ES-I3 (cell line): ENCODE measurements around the gene SYT9.

ENCODE experiments used
- H3K36me3 ChIP-seq: 2 replicates; pipeline ENCODE4 v1.6.1; 2013; ENCODE audit warnings: mild to moderate bottlenecking, low read length, control low read depth, moderate library complexity; ENCODE audit not compliant: insufficient read depth
- H3K4me1 ChIP-seq: 2 replicates; pipeline ENCODE4 v1.6.1; 2013; ENCODE audit warnings: mild to moderate bottlenecking, control low read depth, low read length; ENCODE audit not compliant: insufficient read depth
- H3K9ac ChIP-seq: 2 replicates; pipeline ENCODE4 v1.6.1; 2013; ENCODE audit warnings: low read depth, mild to moderate bottlenecking, low read length, moderate library complexity
- H3K9me3 ChIP-seq: 2 replicates; pipeline ENCODE4 v1.6.1; 2013; ENCODE audit warnings: mild to moderate bottlenecking, low read length, moderate library complexity; ENCODE audit not compliant: control insufficient read depth, insufficient read depth

The SYT9 gene

DNA sequence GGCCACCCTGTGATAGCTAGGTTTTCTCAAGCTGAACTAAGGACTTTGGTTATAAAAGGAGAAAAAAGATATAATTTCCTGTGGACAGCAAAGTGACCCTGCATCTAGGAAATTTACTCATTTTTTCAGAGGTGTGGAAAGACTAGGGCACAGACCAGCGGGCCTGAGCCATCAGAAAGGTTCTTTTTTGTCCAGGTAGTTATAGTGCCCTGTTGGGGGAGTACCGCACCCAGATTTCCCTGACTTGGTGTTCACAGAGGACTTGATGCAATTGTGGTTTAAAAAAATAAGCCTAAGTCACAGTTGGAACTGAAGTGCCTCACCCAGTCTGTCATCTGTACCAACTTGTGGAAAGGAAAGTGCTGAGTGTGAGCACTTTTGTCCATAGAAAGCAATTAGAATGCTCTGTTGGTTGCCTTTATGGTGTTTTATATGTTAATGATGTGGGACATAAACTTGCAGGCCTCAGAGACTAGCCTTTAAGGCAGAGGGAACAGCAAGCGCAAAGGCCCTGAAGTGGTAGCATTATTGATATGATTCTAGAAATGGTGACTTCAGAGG is 3.1 kb downstream of the SYT9 start:
- H3K9ac ChIP-seq: no peak overlapping the region
- no peaks in the 10 kb centered on the region for H3K9me3 ChIP-seq

DNA sequence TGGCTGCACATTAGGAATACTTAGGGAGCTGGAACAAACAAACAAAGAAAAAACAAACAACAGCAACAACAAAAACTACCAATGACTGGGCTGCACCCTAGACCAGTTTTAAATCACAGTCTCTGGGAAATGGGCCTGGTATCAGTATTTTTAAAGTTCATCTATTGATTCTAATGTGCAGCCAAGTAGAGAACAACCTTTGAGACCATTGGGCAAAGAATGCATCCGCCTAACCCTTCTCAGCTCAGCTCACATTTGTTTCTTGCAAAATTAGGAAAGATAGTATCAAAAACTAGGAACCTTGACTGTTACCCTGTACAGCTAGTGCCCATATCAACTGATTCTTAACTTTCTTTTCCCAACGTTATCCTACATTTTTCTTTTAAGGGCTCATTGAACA is 5.2 kb downstream of the SYT9 start:
- Histone ChIP-seq H3K9me3 (no peaks in the 10 kb centered on the region), H3K36me3 (no peaks in the 10 kb centered on the region), H3K9ac (no peak overlapping the region), H3K4me1 (peaks cover 8% of the 10 kb centered on the region; the same call in 1 of the 2 replicates)

More for the DNA sequence above, 3.1 kb downstream of the SYT9 start:
- peaks cover 8% of the 10 kb centered on the region; the same call in 1 of the 2 replicates for H3K4me1 ChIP-seq
- no peaks in the 10 kb centered on the region for H3K36me3 ChIP-seq

DNA sequence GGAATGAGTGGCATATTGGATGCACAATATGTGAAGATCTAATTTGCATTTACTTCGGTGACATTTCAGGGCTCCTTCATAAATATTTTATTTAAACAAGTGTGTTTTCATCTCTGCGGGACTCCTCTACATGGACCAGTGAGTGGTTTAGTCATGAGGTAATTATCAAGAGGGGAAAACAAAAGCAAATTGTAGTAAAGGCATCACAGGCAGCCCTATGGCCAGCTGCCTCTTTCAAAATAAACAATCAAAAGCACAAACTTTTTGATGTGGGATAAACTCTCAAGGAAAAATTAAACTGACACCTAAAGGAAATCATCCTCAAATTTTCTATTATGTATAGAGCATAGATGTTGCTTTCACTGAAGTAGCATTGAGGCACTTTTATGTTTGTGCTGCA is 6.0 kb downstream of the SYT9 start:
- no peak overlapping the region for H3K9ac ChIP-seq
- H3K9me3 ChIP-seq: no peaks in the 10 kb centered on the region
- no peaks in the 10 kb centered on the region for H3K36me3 ChIP-seq
- H3K4me1 ChIP-seq: peaks cover 8% of the 10 kb centered on the region; the same call in 1 of the 2 replicates

DNA sequence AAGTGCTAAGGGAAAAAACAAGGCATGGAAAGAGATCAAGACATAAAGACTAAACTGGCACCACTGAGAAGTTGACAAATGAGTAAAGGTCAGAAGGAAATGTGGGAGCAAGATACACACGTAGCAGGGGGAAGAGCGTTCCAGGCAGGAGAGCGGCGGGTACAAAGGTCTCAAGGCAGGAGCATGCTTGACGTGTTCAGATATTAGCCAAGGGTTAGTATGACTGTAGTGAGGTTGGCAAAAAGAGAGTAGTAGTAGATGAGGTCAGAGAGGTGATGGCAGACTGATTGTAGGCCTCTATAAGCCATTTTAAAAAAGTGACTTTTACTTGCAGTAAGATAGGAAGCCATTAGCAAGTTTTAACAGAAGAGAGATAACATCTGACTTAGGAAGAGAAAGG is 9.9 kb downstream of the SYT9 start:
- Histone ChIP-seq H3K36me3 (no peaks in the 10 kb centered on the region), H3K9ac (no peak overlapping the region), H3K4me1 (peaks cover 3% of the 10 kb centered on the region; the same call in 1 of the 2 replicates), H3K9me3 (no peaks in the 10 kb centered on the region)

DNA sequence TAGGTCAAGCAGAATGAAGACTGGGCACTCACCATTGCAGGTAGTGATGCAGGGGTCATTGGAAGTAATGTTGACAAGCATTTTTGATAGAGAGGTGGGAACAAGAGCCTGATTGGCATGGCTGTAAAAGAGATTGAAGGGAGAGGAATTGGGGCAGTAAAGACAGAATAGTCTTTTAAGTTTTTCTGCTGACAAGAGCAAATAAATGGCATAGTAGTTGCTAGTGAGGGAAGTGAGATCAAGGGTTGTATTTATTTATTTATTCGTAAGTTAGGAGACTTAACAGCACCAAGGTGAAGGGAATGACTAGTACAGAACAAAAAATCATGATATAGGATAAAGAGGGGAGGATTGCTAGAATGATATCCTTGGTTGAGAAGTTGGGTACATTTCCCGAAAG is 11.0 kb downstream of the SYT9 start:
- H3K4me1 ChIP-seq: peaks cover 3% of the 10 kb centered on the region; the same call in 1 of the 2 replicates
- no peaks in the 10 kb centered on the region for H3K36me3 ChIP-seq
- no peak overlapping the region for H3K9ac ChIP-seq
- no peaks in the 10 kb centered on the region for H3K9me3 ChIP-seq

DNA sequence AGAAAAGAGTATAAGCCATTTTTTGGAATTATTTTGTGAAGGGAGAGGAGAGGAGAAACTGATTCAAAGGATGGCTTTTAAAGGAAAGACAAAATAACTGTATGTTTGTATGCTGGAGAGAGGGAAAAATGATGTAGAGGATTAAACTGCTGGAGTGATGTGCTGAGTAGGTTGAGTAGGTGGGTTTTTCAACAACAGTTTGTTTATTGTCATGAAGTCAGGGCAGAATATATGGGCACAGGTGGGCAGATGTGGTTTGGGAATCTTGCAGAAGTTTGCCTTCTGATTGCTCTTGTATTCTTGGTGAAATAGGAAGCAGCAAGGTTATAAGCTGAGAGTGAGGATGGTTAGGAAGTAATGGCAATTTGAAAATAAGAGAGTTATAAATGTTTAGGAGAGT is 12.1 kb downstream of the SYT9 start:
- Histone ChIP-seq H3K4me1 (no peaks in the 10 kb centered on the region), H3K9ac (no peak overlapping the region)

DNA sequence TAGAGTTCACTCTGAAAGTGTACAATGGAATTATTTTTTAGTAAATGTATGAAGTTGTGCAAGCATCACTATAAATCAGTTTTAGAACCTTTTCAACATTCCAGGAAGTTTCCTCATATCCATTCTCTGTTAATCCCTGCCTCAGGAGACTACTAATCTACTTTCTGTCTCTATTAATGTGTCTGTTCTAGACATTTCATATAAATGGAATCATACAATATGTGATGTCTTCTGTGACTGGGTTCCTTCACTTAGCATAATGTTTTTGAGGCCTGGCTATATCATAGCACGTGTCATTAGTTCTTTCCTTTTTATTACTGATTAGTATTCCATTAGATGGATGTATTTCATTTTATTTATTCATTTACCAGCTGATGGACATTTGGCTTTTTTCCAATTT is 17.1 kb downstream of the SYT9 start:
- no peaks in the 10 kb centered on the region for H3K36me3 ChIP-seq
- H3K4me1 ChIP-seq: no peaks in the 10 kb centered on the region
- no peak overlapping the region for H3K9ac ChIP-seq
- H3K9me3 ChIP-seq: no peaks in the 10 kb centered on the region

More for the DNA sequence above, 12.1 kb downstream of the SYT9 start:
- Histone ChIP-seq H3K36me3 (no peaks in the 10 kb centered on the region), H3K9me3 (no peaks in the 10 kb centered on the region)

DNA sequence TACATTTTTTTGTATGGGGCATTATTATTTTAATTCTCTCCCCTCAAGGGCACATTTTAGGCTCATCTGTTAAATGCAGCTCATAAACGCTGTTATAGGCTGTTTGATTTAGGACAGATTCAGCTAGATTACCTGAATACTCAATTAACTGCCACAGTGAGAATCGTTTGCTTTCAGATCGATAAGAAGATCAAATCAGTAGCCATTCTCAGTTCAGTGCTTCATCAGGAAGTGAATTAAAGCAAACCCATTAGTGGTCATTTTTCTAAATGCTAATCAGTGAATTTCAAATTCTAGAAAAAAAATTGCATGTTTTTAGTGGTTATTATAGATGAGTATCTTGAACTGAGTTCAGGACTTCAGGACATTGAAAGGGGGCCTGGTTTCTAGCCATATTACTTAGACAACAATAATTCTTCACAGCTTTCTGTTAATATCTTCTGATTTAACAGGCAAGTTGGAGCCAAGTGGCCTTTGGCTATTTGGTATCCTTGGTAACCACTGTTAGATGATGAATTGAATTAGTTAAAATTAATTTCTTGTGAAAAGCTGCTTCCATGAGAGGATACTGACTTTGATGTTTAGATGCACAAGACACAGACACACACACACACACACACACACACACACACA is 18.6 kb downstream of the SYT9 start:
- H3K36me3 ChIP-seq: no peaks in the 10 kb centered on the region
- no peaks in the 10 kb centered on the region for H3K4me1 ChIP-seq
- H3K9me3 ChIP-seq: no peaks in the 10 kb centered on the region
- H3K9ac ChIP-seq: no peak overlapping the region

DNA sequence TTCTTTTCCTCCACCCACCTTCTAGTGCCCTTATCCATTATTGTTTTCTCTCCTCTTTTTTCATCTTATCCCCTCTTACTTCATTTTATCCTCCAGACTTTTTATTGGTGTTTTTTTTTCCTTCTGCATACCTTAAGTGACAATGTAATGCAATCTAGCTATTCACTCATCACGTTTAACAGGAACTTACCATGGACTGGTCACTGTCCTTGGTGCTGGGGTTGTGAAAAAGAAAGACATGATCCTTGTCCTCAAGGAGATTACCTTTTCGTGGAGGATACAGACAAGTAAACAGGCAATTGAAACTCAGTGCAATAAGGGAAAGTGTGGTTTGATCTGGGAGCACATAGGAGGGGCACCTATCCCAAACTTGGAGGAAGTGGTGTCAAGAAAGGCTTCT is 20.7 kb downstream of the SYT9 start:
- H3K9me3 ChIP-seq: no peaks in the 10 kb centered on the region
- H3K36me3 ChIP-seq: no peaks in the 10 kb centered on the region
- no peak overlapping the region for H3K9ac ChIP-seq
- H3K4me1 ChIP-seq: no peaks in the 10 kb centered on the region

DNA sequence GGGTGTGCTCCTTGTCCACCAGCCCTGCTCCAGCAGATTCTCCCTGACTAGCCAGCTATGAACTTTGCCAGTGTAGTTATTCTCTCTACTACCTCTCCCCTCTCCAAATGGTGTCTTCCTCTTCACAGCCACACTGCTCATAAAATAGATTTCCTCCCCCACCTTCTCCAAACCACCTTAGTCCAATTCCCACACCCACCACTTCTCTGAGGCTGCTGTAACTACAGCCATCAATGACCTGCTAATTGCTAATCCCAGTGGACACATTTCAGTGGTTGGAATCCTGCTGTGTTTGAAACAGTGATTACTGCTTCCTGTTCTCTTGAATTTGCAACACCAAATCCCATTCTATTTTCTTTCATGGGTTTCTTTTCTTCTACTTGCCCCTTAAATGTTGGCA is 23.4 kb downstream of the SYT9 start:
- Histone ChIP-seq H3K36me3 (no peaks in the 10 kb centered on the region), H3K9ac (no peak overlapping the region), H3K4me1 (no peaks in the 10 kb centered on the region), H3K9me3 (no peaks in the 10 kb centered on the region)

DNA sequence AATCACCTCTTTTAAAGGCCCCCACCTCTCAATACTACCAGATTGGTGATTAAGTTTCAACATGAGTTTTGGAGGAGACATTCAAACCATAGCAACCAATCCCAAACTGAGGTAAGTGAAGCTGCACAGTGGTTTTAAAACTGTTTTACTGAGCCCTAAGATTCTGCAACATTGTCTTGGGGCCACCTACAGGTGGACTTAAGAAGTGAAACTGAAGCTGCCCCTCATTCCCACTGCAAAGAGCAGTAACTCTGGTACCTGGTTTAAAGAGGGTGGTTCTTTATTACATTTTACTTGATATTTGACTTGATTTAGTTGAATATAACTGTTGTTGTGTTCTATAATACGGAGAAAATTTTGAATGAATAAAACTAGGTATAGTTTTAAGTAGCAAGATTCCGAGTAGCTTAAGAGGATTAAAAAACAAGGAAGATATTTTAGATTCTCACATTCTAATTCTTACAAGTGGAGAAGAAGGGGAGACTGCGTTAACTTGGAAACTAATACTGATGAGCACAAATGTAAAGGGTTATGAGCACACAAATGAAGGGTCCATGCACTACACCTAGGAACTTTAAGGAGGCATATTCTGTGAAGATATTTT is 26.7 kb downstream of the SYT9 start:
- H3K36me3 ChIP-seq: no peaks in the 10 kb centered on the region
- no peak overlapping the region for H3K9ac ChIP-seq
- H3K4me1 ChIP-seq: peaks cover 11% of the 10 kb centered on the region
- no peaks in the 10 kb centered on the region for H3K9me3 ChIP-seq

DNA sequence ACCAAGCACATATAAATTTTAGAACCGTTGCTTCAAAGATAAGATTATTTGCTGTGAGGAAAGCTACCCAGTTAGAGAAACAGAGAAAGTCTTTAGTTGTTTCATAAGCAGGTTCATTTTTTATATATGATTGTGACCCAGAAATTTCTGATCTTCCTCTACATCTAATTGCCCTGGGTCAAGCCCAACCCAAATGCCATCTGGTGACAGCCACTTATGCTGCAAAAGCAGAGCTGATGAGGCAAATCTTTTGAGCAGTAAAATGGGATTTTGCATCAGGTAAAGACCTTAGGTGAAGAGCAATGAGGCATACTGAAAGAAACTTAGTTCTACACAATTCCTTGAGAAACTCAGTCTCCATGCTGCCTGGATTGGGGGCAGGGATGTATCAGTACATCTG is 28.0 kb downstream of the SYT9 start:
- Histone ChIP-seq H3K4me1 (peaks cover 11% of the 10 kb centered on the region), H3K36me3 (no peaks in the 10 kb centered on the region), H3K9ac (no peak overlapping the region)

DNA sequence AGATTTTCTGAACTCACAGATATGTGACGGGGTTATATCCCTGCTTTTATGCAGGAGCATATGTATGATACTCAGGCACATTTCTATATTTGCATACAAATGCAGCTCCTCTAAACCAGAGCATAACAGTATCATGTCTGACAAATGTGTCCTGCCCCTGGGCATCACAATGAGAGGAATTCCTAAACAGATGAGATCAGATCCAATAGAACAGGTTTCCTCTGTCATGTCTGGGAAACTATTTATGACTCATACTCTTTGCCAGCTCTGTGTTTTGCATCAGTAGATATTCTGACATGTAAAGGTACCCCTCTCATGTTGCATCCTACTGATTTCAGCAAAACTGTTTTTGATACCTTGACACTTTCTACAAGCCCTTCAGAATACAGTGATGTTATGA is 29.4 kb downstream of the SYT9 start:
- Histone ChIP-seq H3K9ac (no peak overlapping the region), H3K4me1 (peaks cover 11% of the 10 kb centered on the region), H3K9me3 (no peaks in the 10 kb centered on the region), H3K36me3 (no peaks in the 10 kb centered on the region)

More for the DNA sequence above, 28.0 kb downstream of the SYT9 start:
- no peaks in the 10 kb centered on the region for H3K9me3 ChIP-seq

DNA sequence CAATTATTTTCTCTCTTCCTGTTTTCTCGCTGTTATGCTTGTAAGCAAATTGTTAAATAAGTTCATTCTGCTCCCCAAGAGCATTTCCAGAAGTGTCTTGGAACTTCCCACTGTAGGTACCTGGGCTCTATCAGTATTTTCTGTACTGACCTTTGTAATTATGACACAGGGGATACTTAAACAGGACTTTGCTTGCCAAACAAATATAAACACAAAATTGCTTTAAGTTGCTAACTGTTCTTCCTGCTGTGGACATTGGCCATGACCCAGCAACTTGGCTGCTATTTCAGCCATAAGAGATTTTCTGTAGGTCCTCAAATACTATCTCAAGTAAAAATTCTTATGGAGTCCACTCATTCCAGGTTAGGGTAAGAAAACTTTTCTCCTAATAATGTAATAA is 30.1 kb downstream of the SYT9 start:
- Histone ChIP-seq H3K36me3 (no peaks in the 10 kb centered on the region), H3K9ac (no peak overlapping the region), H3K4me1 (peaks cover 11% of the 10 kb centered on the region), H3K9me3 (no peaks in the 10 kb centered on the region)

DNA sequence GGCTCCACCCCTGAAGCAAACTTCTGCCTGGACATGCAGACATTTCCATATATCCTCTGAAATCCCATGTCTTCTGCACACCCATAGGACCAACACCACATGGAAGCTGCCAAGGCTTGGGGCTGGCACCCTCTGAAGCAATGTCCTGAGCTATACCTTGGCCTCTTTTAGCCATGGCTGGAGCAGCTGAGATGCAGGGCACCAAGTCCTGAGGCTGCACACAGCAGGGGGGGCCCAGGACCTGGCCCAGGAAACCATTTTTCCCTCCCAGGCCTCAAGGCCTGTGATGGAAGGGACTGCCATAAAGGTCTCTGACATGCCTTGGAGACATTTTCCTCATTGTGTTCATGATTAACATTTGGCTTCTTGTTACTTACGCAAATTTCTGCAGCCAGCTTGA is 34.5 kb downstream of the SYT9 start:
- no peaks in the 10 kb centered on the region for H3K36me3 ChIP-seq
- peaks cover 11% of the 10 kb centered on the region for H3K4me1 ChIP-seq
- no peaks in the 10 kb centered on the region for H3K9me3 ChIP-seq
- no peak overlapping the region for H3K9ac ChIP-seq
